Fibroblast of skin of left biceps (primary cell): Measurements from ENCODE around the gene RPL41.
"Not testable (repeated sequence)": the region's sequence is repeated elsewhere in the genome, so short reads cannot be mapped to it uniquely, and the experiment has no call there.

ENCODE experiments used
- DNase-seq, 2 experiments: peaks; one replicate each; pipeline ENCODE4 v3.0.0-alpha.2; 2013; ENCODE audit warnings: low read depth in 2 of 2

RPL41 gene

DNA sequence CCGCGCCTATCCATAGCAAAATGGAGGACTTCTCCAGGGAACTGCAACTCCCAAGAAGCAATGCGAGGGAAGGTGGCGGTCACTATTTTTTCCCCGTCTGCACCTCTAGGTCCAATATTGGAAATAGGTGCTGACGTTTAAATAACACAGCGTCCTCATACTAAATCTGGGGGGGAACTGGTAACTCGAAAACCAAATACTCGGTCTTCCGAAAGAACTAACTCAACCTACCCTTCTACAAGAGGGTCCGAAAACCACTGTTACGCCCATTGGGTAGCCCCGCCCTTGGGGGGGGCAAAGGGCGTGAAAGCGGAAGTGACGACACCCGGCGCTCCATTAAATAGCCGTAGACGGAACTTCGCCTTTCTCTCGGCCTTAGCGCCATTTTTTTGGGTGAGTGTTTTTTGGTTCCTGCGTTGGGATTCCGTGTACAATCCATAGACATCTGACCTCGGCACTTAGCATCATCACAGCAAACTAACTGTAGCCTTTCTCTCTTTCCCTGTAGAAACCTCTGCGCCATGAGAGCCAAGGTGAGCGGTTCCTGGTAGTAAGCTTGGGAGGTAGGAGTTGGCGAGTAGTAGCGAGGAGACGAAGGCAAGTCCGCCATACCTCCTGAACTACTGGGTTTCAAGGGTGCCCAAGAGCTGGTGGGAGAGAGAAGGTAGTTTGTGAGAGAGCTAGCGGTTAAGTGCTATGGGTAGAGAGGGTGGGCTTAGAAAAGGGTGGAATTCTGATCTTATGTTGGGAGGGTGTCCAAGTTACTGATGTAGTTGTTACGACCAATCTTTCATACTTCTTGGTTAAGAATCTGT lies at the start of gene RPL41:
Gene RPL41, plus strand, starts transcription at position 367 of the 815 bp plus-strand sequence.
- DNase-seq, result peak; percentile 80 to 81

DNA sequence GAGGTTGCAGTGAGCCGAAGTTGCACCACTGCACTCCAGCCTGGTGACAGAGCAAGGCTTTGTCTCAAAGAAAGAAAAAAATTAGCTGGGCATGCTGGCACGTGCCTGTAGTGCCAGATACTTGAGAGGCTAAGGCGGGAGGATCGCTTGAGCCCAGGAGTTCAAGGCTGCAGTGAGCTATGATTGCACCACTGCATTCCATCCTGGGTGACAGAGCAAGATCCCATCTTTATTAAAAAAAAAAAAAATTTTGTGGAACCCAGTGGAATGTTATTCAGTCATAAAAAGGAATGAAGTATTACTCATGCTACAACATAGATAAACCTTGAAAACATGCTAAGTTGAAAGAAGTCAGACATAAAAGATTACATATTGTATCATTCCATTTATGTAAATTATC lies 44.8 kb upstream of the RPL41 start:
- no peak for DNase-seq

DNA sequence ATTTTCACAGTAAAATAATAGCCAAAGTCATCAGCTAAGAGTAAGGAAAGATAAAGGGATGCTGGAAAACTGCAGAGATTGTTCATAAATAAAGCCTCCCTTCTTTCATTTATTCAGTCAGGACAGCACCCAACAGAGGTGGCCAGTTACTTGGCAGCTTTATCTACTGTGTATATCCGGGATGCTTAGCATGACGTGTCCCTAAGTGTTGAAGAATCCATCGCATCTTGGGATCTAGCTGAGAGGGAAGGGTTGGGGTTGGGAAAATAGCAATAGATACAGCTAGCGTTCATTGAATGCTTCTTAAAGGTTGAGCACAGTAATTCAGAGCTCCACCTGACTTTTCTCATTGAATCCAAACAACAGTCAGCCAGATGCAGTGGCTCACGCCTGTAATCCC lies 42.0 kb upstream of the RPL41 start:
- DNase-seq, result no peak

DNA sequence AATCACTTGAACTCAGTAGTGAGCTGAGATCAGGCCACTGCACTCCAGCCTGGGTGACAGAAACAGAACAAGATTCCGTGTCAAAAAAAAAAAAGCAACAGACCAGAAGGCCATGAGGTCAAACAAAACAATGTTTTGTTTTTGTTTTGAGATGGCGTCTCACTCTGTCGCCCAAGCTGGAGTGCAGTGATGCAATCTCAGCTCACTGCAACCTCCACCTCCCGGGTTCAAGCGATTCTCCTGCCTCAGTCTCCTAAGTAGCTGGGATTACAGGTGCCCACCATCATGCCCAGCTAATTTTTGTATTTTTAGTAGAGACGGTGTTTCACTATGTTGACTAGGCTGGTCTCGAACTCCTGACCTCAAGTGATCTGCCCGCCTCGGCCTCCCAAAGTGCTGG lies 38.5 kb upstream of the RPL41 start:
- not testable (repeated sequence) for DNase-seq

DNA sequence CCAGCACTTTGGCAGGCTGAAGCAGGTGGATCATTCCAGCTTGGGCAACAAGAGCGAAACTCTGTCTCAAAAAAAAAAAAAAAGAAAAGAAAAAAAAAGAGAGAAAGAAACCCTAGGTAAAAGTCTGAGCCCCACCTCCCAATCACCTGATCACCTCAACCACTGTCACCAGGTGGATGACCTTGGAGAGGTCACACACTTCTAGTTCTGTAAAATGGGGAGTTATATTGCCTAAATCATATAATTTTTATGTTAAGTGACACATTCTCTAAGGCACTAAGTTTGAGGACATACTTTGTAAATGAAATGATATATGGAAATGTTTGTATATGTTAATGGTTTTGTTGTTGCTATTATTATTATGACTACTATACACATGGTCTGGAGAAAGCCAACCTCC lies 38.0 kb upstream of the RPL41 start:
- no peak for DNase-seq

DNA sequence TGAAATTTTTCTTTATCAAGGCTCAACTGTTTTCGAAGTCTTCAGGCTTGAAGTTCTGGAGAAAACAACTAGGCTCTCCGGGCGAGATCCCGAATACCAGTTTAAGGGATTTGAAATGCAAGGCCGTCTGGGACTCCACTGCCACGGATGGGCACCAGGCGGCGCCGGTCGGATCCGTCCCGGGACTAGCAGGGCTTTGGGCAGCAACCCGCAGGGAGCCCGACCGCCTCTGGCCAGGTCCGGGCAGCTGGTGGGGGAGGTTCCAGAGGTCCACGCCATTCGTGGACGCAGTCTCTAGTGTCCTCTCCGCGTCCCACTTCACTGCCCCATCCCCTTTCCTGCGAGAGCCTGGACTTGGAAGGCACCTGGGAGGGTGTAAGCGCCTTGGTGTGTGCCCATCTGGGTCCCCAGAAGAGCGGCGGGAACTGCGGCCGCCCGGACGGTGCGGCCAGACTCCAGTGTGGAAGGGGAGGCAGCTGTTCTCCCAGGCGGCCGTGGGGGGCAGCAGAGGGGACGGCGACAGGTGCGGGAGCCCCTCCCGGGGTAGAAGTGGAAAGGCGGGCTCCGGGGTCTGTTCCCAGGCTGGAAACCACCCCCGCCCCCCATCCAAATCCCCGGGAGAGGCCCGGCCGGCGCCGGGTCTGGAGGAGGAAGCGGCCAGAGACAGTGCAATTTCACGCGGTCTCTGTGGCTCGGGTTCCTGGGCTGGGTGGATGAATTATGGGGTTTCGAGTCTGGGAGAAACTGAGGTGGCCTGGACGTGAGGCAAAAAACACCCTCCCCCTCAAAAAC lies 37.3 kb upstream of the RPL41 start:
- DNase-seq, result peak in 1 of 2 experiments; percentile 4

DNA sequence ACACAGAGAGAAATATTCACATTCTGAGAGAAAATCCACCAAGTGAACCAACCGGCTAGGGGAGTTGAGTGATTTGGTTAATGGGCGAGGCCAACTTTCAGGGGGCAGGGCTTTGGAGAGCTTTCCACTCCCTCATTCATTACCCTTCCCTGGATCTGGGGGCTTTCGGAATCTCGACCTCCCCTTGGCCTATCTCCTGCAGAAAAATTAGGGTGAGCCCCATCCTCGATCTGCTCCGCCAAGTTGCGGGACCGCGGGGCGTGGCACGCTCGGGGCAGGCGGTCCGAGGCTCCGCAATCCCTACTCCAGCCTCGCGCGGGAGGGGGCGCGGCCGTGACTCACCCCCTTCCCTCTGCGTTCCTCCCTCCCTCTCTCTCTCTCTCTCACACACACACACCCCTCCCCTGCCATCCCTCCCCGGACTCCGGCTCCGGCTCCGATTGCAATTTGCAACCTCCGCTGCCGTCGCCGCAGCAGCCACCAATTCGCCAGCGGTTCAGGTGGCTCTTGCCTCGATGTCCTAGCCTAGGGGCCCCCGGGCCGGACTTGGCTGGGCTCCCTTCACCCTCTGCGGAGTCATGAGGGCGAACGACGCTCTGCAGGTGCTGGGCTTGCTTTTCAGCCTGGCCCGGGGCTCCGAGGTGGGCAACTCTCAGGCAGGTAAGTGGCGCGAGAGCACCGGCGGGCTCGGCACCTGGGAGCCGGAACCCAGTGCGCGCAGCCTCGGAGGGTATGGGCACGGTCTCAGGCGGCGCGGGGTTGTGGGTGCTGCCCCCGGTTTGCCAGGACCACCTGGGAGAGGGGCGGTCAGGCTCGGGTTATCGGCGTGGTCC lies 36.5 kb upstream of the RPL41 start, which contains the start of gene ERBB3:
Gene ERBB3, plus strand, starts transcription at position 443 of the 833 bp plus-strand sequence. Its CDS starts 136 bp downstream, at position 579.
- peak; percentile 34 for DNase-seq

DNA sequence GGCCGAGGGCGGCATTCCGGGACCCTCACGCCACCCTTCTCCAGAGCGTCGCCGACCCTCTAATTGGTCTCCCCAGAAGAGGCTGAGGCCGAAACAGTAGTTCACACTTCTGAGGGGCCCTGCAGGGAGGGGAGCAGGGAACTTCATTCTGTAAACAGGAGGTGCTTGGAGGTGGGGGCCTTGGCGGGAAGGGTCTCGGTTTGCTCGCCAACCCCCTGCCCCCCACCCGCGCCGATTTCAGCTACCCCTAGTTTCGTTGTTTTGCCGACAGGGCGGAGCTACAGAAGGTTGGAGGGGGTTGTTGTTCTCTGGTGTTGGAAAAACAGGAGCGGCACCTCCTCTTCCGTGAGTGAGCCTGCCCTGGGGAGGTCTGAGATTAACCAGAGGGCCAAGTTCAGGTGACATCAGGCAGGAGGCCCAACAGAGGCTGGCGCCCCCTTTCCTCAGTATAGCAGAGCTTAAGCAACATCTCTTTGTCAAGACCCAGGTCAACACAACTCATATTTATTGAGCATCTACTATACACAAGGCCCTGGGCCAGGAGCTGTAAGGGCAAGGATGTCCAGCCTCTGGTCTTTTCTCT lies 35.8 kb upstream of the RPL41 start:
- no peak for DNase-seq

DNA sequence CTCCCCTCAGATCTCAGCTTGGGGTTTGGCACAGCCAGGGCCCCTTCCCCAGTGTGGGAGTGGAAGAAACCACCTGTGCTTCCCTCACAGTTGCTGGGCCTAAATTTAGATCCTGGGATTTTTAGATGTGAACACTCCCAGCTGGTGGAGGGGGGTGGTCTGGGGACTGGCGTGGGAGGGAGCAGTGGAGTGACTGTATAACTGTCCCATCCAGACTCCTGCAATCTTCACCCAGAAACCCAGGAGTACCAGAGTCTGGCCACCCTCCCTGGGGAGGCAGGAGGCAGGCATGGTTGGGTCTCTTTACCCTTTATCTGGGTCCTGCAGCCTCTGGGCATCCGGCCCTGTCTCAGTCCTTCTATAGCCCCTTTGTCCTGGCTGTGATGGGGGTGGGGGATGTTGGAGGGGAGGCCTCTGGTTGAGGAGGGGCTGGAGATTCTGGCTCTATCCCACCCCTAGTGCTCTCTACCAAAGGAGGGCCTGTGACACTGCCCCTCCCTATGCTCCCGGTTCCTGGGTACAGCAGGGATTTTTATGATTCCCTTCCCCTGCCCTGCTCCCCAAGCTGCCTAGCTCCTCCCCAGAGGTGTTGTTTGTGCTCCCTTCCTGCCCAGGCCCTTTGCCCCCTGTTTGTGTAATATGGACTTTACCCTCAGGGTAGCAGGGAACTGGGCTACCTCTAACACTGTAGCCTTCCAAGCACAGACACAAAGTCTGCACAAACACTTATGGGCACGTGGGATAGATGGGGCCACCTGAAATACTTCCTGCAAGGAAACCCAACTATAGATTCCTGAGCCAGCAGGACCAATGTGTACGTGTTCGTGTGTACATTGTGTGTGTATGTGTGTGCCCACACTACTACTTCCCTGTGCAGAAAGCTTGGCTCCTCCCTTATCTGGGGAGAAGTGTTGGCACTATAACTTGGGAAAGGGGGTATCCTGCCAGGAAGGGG lies 34.8 kb upstream of the RPL41 start:
- no peak for DNase-seq

DNA sequence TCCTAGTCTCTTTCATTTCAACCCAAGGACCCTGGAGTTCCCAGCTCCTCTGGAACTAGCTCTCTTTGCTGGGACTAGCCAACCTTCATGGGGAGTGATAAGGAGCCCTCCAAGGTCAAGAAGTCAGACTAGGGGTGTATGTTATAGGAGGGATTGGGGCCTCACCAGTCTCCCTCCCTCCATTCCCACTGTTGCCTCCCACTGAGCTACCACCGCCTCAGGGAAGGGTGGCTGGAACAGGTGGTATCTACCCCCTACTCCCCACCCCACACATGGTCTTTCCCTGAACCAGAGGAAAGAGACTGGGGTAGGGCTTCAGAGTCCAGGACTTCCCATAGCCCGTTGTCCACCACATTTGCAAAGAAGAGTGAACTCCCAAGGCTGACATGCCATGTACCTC lies 34.1 kb upstream of the RPL41 start:
- no peak for DNase-seq

DNA sequence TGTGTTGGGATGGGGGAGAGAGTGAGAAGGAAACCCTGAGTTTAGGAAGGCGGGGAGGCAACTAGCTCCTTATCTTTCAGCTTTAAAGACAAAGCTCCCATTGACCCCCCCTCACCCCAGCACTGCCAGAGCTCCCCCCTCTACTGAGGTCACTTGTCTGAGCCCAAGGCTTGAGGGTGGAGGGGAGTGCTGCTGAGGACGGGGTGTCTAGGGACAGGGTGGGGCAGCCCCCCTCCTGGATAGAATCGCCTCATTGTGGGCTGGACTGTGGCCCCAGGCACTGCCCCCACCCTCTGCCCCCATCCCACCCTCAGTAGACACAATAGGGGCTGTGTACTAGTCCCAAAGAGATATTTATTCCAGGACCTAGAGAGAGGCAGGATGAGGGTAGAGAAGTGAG lies 33.5 kb upstream of the RPL41 start:
- DNase-seq, result no peak

DNA sequence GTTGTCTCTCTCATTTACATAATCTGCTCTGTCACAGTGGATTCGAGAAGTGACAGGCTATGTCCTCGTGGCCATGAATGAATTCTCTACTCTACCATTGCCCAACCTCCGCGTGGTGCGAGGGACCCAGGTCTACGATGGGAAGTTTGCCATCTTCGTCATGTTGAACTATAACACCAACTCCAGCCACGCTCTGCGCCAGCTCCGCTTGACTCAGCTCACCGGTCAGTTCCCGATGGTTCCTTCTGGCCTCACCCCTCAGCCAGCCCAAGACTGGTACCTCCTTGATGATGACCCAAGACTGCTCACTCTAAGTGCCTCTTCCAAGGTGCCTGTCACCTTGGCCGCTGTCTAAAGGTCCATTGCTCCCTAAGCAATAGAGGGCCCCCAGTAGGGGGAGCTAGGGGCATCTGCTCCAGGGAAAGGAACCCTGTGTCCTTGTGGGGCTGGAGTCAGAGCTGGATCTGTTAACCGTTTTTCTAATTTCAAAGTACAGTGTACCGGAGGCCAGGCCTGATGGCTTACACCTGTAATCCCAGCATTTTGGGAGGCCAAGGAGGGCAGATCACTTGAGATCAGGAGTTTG lies 31.4 kb upstream of the RPL41 start:
- DNase-seq, result no peak

DNA sequence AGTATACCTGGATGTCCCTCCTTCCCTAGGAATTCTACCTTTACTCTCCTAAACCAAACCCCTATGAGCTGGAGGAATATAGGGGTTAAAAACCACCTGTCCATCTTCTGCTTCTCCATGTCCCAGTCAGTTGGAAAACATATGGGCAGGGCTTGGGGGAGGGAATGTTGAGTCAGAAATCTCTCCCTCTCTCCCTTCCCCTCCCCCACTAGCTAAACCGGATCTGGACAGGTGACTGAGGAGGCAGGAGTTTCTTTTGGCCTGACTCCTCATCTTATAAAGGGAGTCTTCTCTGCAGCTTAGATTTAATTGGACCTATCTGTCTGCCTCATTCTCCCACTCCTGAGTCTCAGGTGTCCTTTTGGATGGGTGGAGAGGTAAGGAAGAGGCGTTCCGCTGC lies 30.3 kb upstream of the RPL41 start:
- no peak for DNase-seq

DNA sequence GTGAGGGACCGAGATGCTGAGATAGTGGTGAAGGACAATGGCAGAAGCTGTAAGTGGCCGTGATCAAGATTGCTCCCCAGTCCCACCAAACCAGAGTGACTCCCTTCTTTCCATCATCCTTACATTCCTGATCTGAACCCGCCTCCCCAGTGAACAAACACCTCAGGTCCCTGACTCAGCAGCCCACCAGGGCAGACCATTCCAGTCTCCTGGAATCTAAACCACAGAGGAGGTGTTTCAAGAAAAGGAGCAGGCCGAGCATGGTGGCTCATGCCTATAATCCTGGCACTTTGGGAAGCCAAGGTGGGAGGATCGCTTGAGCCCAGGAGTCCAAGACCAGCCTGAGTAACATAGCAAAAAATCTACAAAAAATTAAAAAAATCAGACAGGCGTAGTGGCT lies 29.8 kb upstream of the RPL41 start:
- DNase-seq, result no peak

DNA sequence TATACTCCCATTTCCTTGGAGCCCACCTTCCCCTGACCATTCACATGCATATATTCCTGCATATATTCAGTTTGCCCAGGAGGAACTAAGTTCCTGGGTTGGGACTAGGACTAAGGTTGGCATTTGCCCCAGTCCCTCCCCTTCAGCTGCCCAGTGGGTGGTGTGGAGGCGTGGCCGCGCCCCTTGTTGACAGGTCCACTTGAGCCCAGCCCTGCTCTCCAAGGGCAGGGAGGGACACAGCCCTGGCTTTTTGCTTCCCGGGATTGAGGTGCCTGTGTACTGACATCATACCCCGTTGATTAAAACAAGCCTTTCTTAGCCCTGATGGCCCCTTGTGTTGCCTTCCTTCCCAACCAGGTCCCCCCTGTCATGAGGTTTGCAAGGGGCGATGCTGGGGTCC lies 29.2 kb upstream of the RPL41 start:
- no peak for DNase-seq

DNA sequence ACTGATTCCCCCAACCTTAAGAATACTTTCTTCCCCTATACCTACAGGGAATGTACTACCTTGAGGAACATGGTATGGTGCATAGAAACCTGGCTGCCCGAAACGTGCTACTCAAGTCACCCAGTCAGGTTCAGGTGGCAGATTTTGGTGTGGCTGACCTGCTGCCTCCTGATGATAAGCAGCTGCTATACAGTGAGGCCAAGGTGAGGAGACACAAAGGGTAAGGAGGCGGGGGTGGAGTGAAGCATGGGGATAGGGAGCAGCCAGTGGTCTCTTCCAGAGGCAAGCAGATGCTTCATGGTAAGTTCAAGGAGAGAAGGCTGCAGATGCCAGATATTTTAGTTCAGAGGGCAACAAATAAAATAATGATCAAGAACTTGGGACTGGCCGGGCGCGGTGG lies 18.7 kb upstream of the RPL41 start:
- DNase-seq, result no peak

DNA sequence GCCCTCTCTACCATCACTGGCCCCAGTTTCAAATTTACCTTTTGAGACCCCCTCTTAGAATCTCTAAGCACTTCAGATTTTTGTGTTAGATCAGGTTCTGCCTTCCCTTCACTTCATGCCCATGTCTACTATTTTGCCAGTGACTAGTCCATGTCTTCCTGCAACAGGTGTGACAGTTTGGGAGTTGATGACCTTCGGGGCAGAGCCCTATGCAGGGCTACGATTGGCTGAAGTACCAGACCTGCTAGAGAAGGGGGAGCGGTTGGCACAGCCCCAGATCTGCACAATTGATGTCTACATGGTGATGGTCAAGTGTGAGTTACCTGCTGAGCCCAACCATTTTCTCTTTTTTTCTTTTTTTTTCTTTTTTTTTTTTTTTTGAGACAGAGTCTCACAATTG lies 17.8 kb upstream of the RPL41 start:
- DNase-seq, result no peak

DNA sequence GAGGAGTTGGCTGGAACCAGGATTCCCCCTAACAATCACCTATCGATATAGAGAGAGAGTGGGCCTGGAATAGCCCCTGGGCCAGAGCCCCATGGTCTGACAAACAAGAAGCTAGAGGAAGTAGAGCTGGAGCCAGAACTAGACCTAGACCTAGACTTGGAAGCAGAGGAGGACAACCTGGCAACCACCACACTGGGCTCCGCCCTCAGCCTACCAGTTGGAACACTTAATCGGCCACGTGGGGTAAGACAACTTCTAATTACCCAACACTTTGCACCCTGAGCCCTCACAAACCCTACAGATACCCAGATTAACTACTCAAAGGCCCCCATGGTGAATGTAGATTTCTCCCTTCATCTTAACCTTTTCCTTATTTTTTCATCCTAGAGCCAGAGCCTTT lies 16.6 kb upstream of the RPL41 start:
- DNase-seq, result no peak

DNA sequence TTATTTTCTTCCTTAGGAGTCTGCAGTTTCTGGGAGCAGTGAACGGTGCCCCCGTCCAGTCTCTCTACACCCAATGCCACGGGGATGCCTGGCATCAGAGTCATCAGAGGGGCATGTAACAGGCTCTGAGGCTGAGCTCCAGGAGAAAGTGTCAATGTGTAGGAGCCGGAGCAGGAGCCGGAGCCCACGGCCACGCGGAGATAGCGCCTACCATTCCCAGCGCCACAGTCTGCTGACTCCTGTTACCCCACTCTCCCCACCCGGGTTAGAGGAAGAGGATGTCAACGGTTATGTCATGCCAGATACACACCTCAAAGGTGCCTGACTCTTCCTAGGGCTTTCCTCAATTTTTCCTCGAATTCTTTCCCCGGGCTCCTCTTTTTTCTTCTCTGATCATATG lies 15.4 kb upstream of the RPL41 start:
- no peak for DNase-seq

DNA sequence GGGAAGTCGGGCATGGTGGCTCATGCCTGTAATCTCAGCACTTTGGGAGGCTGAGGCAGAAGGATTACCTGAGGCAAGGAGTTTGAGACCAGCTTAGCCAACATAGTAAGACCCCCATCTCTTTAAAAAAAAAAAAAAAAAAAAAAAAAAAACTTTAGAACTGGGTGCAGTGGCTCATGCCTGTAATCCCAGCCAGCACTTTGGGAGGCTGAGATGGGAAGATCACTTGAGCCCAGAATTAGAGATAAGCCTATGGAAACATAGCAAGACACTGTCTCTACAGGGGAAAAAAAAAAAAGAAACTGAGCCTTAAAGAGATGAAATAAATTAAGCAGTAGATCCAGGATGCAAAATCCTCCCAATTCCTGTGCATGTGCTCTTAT lies 13.8 kb upstream of the RPL41 start:
- no peak for DNase-seq
